CD4-positive, alpha-beta T cell treated with Interleukin-15 for 1 hour (primary cell): ENCODE results near the gene TUBA4A.
"Not testable (repeated sequence)": the region's sequence is repeated elsewhere in the genome, so short reads cannot be mapped to it uniquely, and the experiment has no call there.

Experiments used
- DNase-seq: peaks from one replicate; pipeline ENCODE4 v3.0.0-alpha.2; 2020

The TUBA4A gene

GRCh38 chr2:219209236-219210195 is 44.2 kb downstream of the TUBA4A start:
- no peak for DNase-seq

DNA sequence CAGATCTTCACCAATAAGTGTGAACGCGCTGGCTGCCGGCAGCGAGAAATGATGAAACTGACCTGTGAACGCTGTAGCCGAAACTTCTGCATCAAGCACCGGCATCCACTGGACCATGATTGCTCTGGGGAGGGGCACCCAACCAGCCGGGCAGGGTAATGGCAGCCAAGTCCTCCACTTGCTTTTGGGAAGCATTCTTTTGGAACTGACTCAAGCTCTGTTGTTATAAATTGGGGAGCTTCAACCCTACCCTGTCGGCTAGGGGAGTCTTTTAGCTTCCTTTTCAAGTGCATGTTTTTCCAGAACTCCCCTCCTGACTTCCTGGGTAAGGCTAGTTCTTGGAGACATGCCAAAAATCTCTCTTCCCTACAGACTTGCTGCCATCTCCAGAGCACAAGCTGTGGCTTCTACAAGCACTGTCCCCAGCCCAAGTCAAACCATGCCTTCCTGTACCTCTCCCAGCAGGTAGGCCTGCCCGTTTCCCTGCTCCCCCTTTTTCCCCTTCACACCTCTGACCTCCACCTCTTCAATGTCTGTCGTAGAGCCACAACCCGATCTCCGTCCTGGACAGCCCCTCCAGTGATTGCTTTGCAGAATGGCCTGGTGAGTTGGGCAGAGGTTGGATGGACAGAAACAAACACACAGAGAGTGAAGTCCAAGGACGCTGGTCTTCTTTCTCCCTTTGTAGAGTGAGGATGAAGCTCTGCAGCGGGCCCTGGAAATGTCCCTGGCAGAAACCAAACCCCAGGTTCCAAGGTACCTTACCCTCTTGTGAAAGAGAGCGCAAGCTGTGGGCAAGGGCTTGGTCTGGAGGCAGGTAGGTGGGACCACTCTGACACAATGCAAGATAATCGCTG is 45.6 kb downstream of the TUBA4A start:
- DNase-seq = no peak

DNA sequence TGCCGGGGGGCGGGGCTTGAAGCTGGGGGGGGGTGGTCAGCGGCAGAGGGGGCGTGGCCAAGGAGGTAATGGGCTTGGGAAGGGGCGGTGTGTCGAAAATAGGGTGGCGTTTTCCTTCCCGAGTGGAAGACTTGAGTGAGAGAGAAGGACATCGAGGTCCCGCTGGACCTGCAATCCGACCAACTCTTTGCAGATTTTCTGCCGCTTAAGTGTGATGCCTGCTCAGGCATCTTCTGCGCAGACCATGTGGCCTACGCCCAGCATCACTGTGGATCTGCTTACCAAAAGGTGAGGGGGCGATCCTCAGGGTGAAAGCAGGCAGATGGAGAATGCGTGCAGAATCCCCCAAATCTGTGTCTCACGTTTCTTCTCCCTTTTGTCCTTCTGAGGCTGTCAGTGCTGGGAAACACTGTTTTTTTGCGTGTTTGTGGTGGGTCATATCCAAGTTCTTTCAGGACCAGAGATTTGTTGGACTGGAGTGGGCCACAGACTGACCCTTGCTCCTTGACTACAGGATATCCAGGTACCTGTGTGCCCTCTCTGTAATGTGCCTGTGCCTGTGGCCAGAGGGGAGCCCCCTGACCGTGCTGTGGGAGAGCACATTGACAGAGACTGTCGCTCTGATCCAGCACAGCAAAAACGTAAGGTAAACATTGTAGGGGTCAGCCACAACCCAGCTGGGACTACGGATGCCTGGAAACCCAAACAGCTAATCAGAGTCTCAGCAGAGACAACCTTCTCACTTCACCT is 46.4 kb downstream of the TUBA4A start:
- no peak for DNase-seq

DNA sequence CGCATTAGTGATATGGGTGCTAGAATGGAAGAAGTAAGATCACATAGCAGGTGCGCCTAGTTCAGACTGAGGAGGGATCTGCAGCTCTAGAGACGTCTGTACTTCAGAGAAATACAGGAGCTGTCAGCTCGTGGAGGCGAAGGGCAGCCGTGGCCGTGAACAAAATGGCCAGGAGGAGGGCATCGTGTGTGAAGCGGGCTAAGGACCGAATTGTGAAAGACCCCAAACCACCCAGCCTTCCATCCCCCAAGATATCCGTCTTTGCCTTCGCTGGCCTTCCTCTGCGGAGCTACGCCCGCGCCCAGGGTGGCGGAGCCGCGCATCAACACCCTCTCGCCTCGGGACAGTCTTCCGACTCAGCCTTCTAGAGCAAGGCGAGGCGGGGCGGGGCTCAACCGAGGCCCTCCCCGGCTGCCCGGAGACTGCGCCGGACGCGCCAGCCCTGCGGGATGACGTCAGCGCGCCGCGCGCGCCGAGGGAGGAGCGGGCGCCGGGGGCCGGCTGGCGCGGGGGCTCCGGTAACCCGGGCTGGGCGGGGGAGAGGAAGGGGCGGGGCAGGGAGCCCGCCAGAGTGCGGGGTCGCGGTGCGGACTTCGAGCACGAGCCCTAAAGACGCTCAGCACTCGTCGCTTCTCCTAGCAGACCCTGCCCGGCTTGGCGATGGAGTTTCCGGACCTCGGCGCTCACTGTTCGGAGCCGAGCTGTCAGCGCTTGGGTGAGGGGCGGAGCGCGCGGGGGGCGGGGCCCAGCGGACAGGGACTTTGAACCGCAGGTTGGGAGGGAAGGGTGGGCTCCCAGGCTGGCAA is 47.2 kb downstream of the TUBA4A start, which contains the start of gene ZFAND2B:
ZFAND2B (plus strand) TSS at position 455 of the 806 bp plus-strand sequence; CDS start at position 661, 206 bp downstream.
- peak; percentile 95 for DNase-seq

GRCh38 chr2:219205981-219206327 is 47.8 kb downstream of the TUBA4A start:
- no peak for DNase-seq

DNA sequence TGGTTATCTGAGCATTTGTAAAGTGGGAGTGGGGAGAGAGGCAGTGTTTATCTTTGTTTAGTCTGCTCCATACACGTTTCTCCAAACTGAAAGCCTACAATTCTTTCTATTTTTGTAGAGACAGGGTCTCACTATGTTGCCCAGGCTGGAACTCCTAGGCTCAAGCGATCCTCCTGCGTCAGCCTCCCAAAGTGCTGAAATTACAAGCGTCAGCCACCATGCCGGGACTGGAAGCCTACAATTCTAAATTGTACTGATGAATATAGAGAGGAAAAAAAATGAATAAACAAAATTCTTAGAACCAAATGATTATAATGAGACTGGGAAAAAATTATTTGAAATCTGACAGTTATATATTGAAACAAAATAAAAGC is 48.6 kb downstream of the TUBA4A start:
- DNase-seq = no peak

- DNase-seq = no peak
These were observed 49.1 kb downstream of the TUBA4A start for GRCh38 chr2:219204425-219205164.

GRCh38 chr2:219201331-219201730 is 52.4 kb downstream of the TUBA4A start:
- not testable (repeated sequence) for DNase-seq

GRCh38 chr2:219200502-219201326 is 53.0 kb downstream of the TUBA4A start:
- DNase-seq = peak; percentile 45
